ENCODE data around the gene DVL1. TPM values are rescaled to one million over a fixed set of nuclear protein-coding genes. Genes with fewer than 3 reads are reported as not detected.

DVL1 gene
- polyA plus RNA-seq, 1 donor from 2014 or later: 100 TPM

DNA sequence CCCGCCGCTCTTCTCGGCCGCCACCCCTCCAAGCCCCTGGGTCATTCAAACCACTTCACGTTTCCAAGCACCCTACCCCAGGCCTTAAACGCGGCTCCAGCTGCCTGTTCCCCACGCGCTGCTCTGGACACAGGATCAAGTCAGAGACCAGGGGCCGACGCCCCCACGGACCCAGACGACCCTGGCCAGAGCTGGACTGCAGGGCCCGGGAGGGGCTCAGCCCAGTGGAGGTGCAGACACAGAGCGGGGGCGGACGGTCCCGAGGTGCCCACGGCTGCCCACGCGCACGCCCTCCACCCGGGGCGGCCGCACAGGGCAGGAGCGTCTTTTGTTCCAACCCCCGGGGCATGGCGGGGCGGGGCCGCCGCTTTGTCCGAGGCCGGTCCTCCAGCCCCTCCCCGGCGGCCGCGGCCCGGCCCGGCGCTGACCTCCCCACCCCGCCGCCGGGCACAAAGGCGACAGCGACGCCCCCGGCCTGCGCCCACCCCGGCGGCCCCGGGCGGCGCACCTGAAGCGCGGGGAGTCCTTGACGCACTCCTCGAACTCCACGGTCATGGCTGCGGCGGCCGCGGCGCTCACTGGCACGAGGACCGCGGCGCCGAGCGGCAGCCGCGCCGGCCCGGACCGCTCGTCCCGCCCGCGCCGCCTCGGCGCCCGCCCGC is 41.8 kb downstream of the DVL1 start:
- H3K4me3 ChIP-seq (ENCODE audit: low read length): peak overlapping the region; percentile 99
- no peak for TF ChIP-seq RAD21 (conservative IDR thresholded peaks at IDR 0.05)
- peak; percentile 21 for TF ChIP-seq MXI1 (conservative IDR thresholded peaks at IDR 0.05; ENCODE audit: poor library complexity, severe bottlenecking)
- TF ChIP-seq SMC3 (conservative IDR thresholded peaks at IDR 0.05; ENCODE audit: poor library complexity): no peak
- no peak for TF ChIP-seq POLR2AphosphoS5 (IDR thresholded peaks at IDR 0.05)
- no peak for TF ChIP-seq REST (IDR thresholded peaks at IDR 0.05; ENCODE audit: borderline replicate concordance)
- TF ChIP-seq TAF1 (IDR thresholded peaks at IDR 0.05; ENCODE audit: low read depth): no peak
- TF ChIP-seq EZH2 (IDR thresholded peaks at IDR 0.05; ENCODE audit: borderline replicate concordance, insufficient read depth, low read length, poor library complexity, severe bottlenecking): no peak
- TF ChIP-seq, protein P1, sequence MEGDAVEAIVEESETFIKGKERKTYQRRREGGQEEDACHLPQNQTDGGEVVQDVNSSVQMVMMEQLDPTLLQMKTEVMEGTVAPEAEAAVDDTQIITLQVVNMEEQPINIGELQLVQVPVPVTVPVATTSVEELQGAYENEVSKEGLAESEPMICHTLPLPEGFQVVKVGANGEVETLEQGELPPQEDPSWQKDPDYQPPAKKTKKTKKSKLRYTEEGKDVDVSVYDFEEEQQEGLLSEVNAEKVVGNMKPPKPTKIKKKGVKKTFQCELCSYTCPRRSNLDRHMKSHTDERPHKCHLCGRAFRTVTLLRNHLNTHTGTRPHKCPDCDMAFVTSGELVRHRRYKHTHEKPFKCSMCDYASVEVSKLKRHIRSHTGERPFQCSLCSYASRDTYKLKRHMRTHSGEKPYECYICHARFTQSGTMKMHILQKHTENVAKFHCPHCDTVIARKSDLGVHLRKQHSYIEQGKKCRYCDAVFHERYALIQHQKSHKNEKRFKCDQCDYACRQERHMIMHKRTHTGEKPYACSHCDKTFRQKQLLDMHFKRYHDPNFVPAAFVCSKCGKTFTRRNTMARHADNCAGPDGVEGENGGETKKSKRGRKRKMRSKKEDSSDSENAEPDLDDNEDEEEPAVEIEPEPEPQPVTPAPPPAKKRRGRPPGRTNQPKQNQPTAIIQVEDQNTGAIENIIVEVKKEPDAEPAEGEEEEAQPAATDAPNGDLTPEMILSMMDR (IDR thresholded peaks at IDR 0.05; ENCODE audit: poor library complexity, severe bottlenecking): no peak
- TF ChIP-seq EP300 (conservative IDR thresholded peaks at IDR 0.05; ENCODE audit: poor library complexity, severe bottlenecking): no peak
- H4K20me1 ChIP-seq (ENCODE audit: insufficient read depth): peaks cover 2% of the 10 kb centered on the region
- no peaks in the 10 kb centered on the region for H3K36me3 ChIP-seq (ENCODE audit: insufficient read depth, low read length)
- H3K27ac ChIP-seq (ENCODE audit: low read length): peak overlapping the region; percentile 85
- H3K9me2 ChIP-seq (ENCODE audit: insufficient read depth, low read length): no peaks in the 10 kb centered on the region
- H2AFZ ChIP-seq (ENCODE audit: low read depth, low read length): no peak overlapping the region
- peak overlapping the region; percentile 95 for H3K9ac ChIP-seq (ENCODE audit: low read length)
- H3K79me2 ChIP-seq (replicated peaks; ENCODE audit: insufficient read depth, low read length): peaks cover 36% of the 10 kb centered on the region
- H3K27me3 ChIP-seq (ENCODE audit: insufficient read depth, low read depth, low read length): no peaks in the 10 kb centered on the region
- H3K4me2 ChIP-seq (ENCODE audit: low read length): peak overlapping the region; percentile 80
- H3F3A ChIP-seq (ENCODE audit: insufficient read depth, low read length, poor library complexity, severe bottlenecking): no peaks in the 10 kb centered on the region
- no peaks in the 10 kb centered on the region for H3K9me3 ChIP-seq (ENCODE audit: low read length)

GRCh38 chr1:1306661-1307260 is 42.5 kb downstream of the DVL1 start:
- H3K27me3 ChIP-seq (ENCODE audit: insufficient read depth, low read depth, low read length): no peaks in the 10 kb centered on the region
- peak overlapping the region; percentile 99 for H3K4me3 ChIP-seq (ENCODE audit: low read length)
- no peaks in the 10 kb centered on the region for H3K9me2 ChIP-seq (ENCODE audit: insufficient read depth, low read length)
- H3K9me3 ChIP-seq (ENCODE audit: low read length): no peaks in the 10 kb centered on the region
- H3K9ac ChIP-seq (ENCODE audit: low read length): peak overlapping the region; percentile 95
- H3K79me2 ChIP-seq (replicated peaks; ENCODE audit: insufficient read depth, low read length): peaks cover 36% of the 10 kb centered on the region
- no peaks in the 10 kb centered on the region for H3K36me3 ChIP-seq (ENCODE audit: insufficient read depth, low read length)
- no peak overlapping the region for H2AFZ ChIP-seq (ENCODE audit: low read depth, low read length)
- H3F3A ChIP-seq (ENCODE audit: insufficient read depth, low read length, poor library complexity, severe bottlenecking): no peaks in the 10 kb centered on the region
- peaks cover 2% of the 10 kb centered on the region for H4K20me1 ChIP-seq (ENCODE audit: insufficient read depth)
- H3K4me2 ChIP-seq (ENCODE audit: low read length): peak overlapping the region; percentile 80
- peak overlapping the region; percentile 85 for H3K27ac ChIP-seq (ENCODE audit: low read length)
- TF ChIP-seq EP300 (conservative IDR thresholded peaks at IDR 0.05; ENCODE audit: poor library complexity, severe bottlenecking): no peak
- no peak for TF ChIP-seq RAD21 (conservative IDR thresholded peaks at IDR 0.05)
- TF ChIP-seq POLR2AphosphoS5 (IDR thresholded peaks at IDR 0.05): peak; percentile 51
- TF ChIP-seq REST (IDR thresholded peaks at IDR 0.05; ENCODE audit: borderline replicate concordance): peak; percentile 32
- TF ChIP-seq EZH2 (IDR thresholded peaks at IDR 0.05; ENCODE audit: borderline replicate concordance, insufficient read depth, low read length, poor library complexity, severe bottlenecking): no peak
- TF ChIP-seq SMC3 (conservative IDR thresholded peaks at IDR 0.05; ENCODE audit: poor library complexity): no peak
- TF ChIP-seq TAF1 (IDR thresholded peaks at IDR 0.05; ENCODE audit: low read depth): no peak
- no peak for TF ChIP-seq MXI1 (conservative IDR thresholded peaks at IDR 0.05; ENCODE audit: poor library complexity, severe bottlenecking)
